Kidney glomerular epithelial cell (primary cell): ENCODE results near the gene COL15A1.

ENCODE experiments used
- DNase-seq: peaks from one replicate; lab custom pipeline; 2025; lab: John Stamatoyannopoulos, UW

The COL15A1 gene

GRCh38 chr9:99056886-99057664 lies 113.4 kb downstream of the COL15A1 start:
- no peak for DNase-seq

GRCh38 chr9:99057665-99058625 lies 114.2 kb downstream of the COL15A1 start:
- DNase-seq, result peak; percentile 20

GRCh38 chr9:99058964-99059921 lies 115.5 kb downstream of the COL15A1 start:
- no peak for DNase-seq

GRCh38 chr9:99060621-99061020 lies 116.9 kb downstream of the COL15A1 start:
- DNase-seq, result no peak

- no peak for DNase-seq
These were observed 118.8 kb downstream of the COL15A1 start for GRCh38 chr9:99062549-99062948.

- DNase-seq, result no peak
These were observed 119.8 kb downstream of the COL15A1 start for GRCh38 chr9:99063522-99063921.

- no peak for DNase-seq
These were observed 122.9 kb downstream of the COL15A1 start for GRCh38 chr9:99066571-99066970.

GRCh38 chr9:99069075-99069474 lies 125.4 kb downstream of the COL15A1 start:
- DNase-seq, result no peak

- no peak for DNase-seq
These were observed 125.8 kb downstream of the COL15A1 start for GRCh38 chr9:99069546-99069945.

GRCh38 chr9:99070681-99071080 lies 127.0 kb downstream of the COL15A1 start:
- no peak for DNase-seq

GRCh38 chr9:99071313-99072039 lies 127.8 kb downstream of the COL15A1 start:
- DNase-seq, result peak; percentile 60

- DNase-seq, result no peak
These were observed 128.3 kb downstream of the COL15A1 start for GRCh38 chr9:99072040-99072394.

- DNase-seq, result no peak
These were observed 129.6 kb downstream of the COL15A1 start for GRCh38 chr9:99073347-99073746.

- no peak for DNase-seq
These were observed 130.5 kb downstream of the COL15A1 start for GRCh38 chr9:99073985-99074901.

- DNase-seq, result no peak
These were observed 131.2 kb downstream of the COL15A1 start for GRCh38 chr9:99074902-99075245.

GRCh38 chr9:99075246-99075912 lies 131.7 kb downstream of the COL15A1 start:
- DNase-seq, result peak; percentile 59

- DNase-seq, result no peak
These were observed 132.3 kb downstream of the COL15A1 start for GRCh38 chr9:99076030-99076429.

- DNase-seq, result no peak
These were observed 132.9 kb downstream of the COL15A1 start for GRCh38 chr9:99076483-99077171.

- DNase-seq, result no peak
These were observed 135.0 kb downstream of the COL15A1 start for GRCh38 chr9:99078717-99079116.
